ENCODE data around the gene ANKFY1. TPM values are rescaled to one million over a fixed set of nuclear protein-coding genes. Genes with fewer than 3 reads are reported as not detected.

Gene ANKFY1
- polyA plus RNA-seq, 1 of the 3 experiments (the other 2 are of a cell fraction): 29.6 TPM

DNA sequence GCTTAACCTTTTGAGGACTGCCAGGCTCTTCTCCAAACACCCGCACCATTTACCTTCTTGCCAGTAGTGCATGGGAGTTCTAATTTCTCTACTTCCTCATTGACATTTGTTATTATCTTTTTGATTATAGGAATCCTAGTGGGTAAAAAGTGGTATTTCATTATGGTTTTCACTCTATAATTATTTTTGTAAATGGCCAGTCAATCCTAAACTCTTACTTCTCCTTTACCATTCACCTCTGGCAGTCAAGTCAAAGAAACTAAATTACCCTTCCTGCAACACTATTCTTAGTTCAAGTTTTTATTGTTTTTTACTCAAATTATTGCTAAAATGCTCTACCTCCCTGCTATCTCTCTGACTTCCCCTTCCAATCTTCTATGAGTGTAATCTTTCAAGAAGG, 29.8 kb upstream of the ANKFY1 start:
- no peaks in the 10 kb centered on the region for H3K27me3 ChIP-seq (ENCODE audit: insufficient read depth)
- DNase-seq: no peak
- H3K36me3 ChIP-seq (replicated peaks in 1 of 2; ENCODE audit: control insufficient read depth in 1 of 2, insufficient read depth in 2 of 2, low read length in 1 of 2): peaks cover 13 to 29% of the 10 kb centered on the region in 2 experiments
- ChIA-PET POLR2A (no interaction called here), CTCF (interaction anchor here (0.7 to 2.2 kb wide), 2 partner anchors 10 to 11 kb away, joined by 3 to 8 read pairs; no protein-coding TSS in a partner anchor)
- H2AFZ ChIP-seq (ENCODE audit: low read depth): no peak overlapping the region
- H3F3A ChIP-seq (replicated peaks; ENCODE audit: insufficient read depth): no peaks in the 10 kb centered on the region
- H3K9me2 ChIP-seq: no peaks in the 10 kb centered on the region
- WGBS (ENCODE audit: low lambda C conversion rate): 100% methylated on average over 1 of the region's 1 CpG
- H3K4me2 ChIP-seq: no peak overlapping the region
- H3K9ac ChIP-seq: no peak overlapping the region
- no peak overlapping the region for H3K4me3 ChIP-seq (ENCODE audit: low read depth in 2 of 2, low read length in 1 of 2)
- H3K79me2 ChIP-seq (ENCODE audit: insufficient read depth): peaks cover 69% of the 10 kb centered on the region; the same call in 1 of the 2 replicates
- 0 out of 2 replicates have a peak, but pooled peaks cover 10% of the 10 kb centered on the region for H4K20me1 ChIP-seq (ENCODE audit: insufficient read depth)
- TF ChIP-seq JUND (IDR thresholded peaks at IDR 0.05) (no peak), SMC3 (IDR thresholded peaks at IDR 0.05; ENCODE audit: low read depth, low read length) (no peak), YY1 (IDR thresholded peaks at IDR 0.05; ENCODE audit: low read depth) (no peak), MXI1 (IDR thresholded peaks at IDR 0.05; ENCODE audit: low read depth, low read length) (no peak)
- TF ChIP-seq, protein P1, sequence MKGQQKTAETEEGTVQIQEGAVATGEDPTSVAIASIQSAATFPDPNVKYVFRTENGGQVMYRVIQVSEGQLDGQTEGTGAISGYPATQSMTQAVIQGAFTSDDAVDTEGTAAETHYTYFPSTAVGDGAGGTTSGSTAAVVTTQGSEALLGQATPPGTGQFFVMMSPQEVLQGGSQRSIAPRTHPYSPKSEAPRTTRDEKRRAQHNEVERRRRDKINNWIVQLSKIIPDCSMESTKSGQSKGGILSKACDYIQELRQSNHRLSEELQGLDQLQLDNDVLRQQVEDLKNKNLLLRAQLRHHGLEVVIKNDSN (IDR thresholded peaks at IDR 0.05; ENCODE audit: borderline replicate concordance, low read depth): no peak
- H3K9me3 ChIP-seq: no peaks in the 10 kb centered on the region
- no peaks in the 10 kb centered on the region for H3K4me1 ChIP-seq (ENCODE audit: control insufficient read depth in 1 of 2, insufficient read depth in 2 of 2, low read depth in 1 of 2, low read length in 1 of 2)
- H3K27ac ChIP-seq (ENCODE audit: low read depth in 2 of 2, low read length in 1 of 2): no peak overlapping the region

- 96% methylated on average over 3 of the region's 3 CpGs for WGBS (ENCODE audit: low lambda C conversion rate)
- H3K27ac ChIP-seq (ENCODE audit: low read depth in 2 of 2, low read length in 1 of 2): no peak overlapping the region
- H3K4me1 ChIP-seq (ENCODE audit: control insufficient read depth in 1 of 2, insufficient read depth in 2 of 2, low read depth in 1 of 2, low read length in 1 of 2): no peaks in the 10 kb centered on the region
- H2AFZ ChIP-seq (ENCODE audit: low read depth): no peak overlapping the region
- TF ChIP-seq, protein P2, sequence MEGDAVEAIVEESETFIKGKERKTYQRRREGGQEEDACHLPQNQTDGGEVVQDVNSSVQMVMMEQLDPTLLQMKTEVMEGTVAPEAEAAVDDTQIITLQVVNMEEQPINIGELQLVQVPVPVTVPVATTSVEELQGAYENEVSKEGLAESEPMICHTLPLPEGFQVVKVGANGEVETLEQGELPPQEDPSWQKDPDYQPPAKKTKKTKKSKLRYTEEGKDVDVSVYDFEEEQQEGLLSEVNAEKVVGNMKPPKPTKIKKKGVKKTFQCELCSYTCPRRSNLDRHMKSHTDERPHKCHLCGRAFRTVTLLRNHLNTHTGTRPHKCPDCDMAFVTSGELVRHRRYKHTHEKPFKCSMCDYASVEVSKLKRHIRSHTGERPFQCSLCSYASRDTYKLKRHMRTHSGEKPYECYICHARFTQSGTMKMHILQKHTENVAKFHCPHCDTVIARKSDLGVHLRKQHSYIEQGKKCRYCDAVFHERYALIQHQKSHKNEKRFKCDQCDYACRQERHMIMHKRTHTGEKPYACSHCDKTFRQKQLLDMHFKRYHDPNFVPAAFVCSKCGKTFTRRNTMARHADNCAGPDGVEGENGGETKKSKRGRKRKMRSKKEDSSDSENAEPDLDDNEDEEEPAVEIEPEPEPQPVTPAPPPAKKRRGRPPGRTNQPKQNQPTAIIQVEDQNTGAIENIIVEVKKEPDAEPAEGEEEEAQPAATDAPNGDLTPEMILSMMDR (IDR thresholded peaks at IDR 0.05): no peak
- TF ChIP-seq MXI1 (IDR thresholded peaks at IDR 0.05; ENCODE audit: low read depth, low read length) (no peak), RCOR1 (IDR thresholded peaks at IDR 0.05; ENCODE audit: low read length) (no peak), TAF1 (IDR thresholded peaks at IDR 0.05; ENCODE audit: borderline replicate concordance, low read depth, low read length) (no peak), EP300 (IDR thresholded peaks at IDR 0.05; ENCODE audit: borderline replicate concordance in 1 of 2, low read depth in 1 of 2, low read length in 1 of 2) (no peak), RAD21 (IDR thresholded peaks at IDR 0.05; ENCODE audit: low read length) (no peak), SIN3A (IDR thresholded peaks at IDR 0.05; ENCODE audit: borderline replicate concordance, low read depth, low read length) (no peak), GABPA (IDR thresholded peaks at IDR 0.05; ENCODE audit: low read depth) (no peak), SMC3 (IDR thresholded peaks at IDR 0.05; ENCODE audit: low read depth, low read length) (no peak), TEAD4 (IDR thresholded peaks at IDR 0.05; ENCODE audit: borderline replicate concordance, insufficient read depth) (no peak), EZH2phosphoT487 (IDR thresholded peaks at IDR 0.05; ENCODE audit: borderline replicate concordance, low read depth) (no peak), MEF2A (IDR thresholded peaks at IDR 0.05; ENCODE audit: borderline replicate concordance, low read depth) (no peak), TCF12 (IDR thresholded peaks at IDR 0.05) (no peak), CHD2 (IDR thresholded peaks at IDR 0.05; ENCODE audit: low read length, partially characterized antibody) (no peak), GATA2 (CRISPR knock-in tag; IDR thresholded peaks at IDR 0.05) (no peak), POLR2AphosphoS5 (IDR thresholded peaks at IDR 0.05; ENCODE audit: low read depth, low read length) (no peak), NFIC (IDR thresholded peaks at IDR 0.05; ENCODE audit: borderline replicate concordance) (no peak)
- TF ChIP-seq, protein P1 (IDR thresholded peaks at IDR 0.05; ENCODE audit: borderline replicate concordance, low read depth): no peak
- TF ChIP-seq, protein P3, sequence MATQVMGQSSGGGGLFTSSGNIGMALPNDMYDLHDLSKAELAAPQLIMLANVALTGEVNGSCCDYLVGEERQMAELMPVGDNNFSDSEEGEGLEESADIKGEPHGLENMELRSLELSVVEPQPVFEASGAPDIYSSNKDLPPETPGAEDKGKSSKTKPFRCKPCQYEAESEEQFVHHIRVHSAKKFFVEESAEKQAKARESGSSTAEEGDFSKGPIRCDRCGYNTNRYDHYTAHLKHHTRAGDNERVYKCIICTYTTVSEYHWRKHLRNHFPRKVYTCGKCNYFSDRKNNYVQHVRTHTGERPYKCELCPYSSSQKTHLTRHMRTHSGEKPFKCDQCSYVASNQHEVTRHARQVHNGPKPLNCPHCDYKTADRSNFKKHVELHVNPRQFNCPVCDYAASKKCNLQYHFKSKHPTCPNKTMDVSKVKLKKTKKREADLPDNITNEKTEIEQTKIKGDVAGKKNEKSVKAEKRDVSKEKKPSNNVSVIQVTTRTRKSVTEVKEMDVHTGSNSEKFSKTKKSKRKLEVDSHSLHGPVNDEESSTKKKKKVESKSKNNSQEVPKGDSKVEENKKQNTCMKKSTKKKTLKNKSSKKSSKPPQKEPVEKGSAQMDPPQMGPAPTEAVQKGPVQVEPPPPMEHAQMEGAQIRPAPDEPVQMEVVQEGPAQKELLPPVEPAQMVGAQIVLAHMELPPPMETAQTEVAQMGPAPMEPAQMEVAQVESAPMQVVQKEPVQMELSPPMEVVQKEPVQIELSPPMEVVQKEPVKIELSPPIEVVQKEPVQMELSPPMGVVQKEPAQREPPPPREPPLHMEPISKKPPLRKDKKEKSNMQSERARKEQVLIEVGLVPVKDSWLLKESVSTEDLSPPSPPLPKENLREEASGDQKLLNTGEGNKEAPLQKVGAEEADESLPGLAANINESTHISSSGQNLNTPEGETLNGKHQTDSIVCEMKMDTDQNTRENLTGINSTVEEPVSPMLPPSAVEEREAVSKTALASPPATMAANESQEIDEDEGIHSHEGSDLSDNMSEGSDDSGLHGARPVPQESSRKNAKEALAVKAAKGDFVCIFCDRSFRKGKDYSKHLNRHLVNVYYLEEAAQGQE (IDR thresholded peaks at IDR 0.05; ENCODE audit: low read depth, low read length): no peak
- H3K4me2 ChIP-seq: no peak overlapping the region
- H3K4me3 ChIP-seq (ENCODE audit: low read depth in 2 of 2, low read length in 1 of 2): no peak overlapping the region
- no peak for DNase-seq
- H3K9me3 ChIP-seq: no peaks in the 10 kb centered on the region
- ChIA-PET CTCF (interaction anchor here (2.5 kb wide), 1 partner anchor 72 kb away, joined by 7 read pairs; no protein-coding TSS in a partner anchor), POLR2A (no interaction called here)
- no peaks in the 10 kb centered on the region for H4K20me1 ChIP-seq (ENCODE audit: insufficient read depth)
- H3K9me2 ChIP-seq: no peaks in the 10 kb centered on the region
- H3F3A ChIP-seq (replicated peaks; ENCODE audit: insufficient read depth): peaks cover 2% of the 10 kb centered on the region
- H3K9ac ChIP-seq: no peak overlapping the region
- peaks cover 39% of the 10 kb centered on the region; the same call in 1 of the 2 replicates for H3K79me2 ChIP-seq (ENCODE audit: insufficient read depth)
- H3K36me3 ChIP-seq (replicated peaks in 1 of 2; ENCODE audit: control insufficient read depth in 1 of 2, insufficient read depth in 2 of 2, low read length in 1 of 2): peaks cover 0 to 25% of the 10 kb centered on the region in 2 experiments
- no peaks in the 10 kb centered on the region for H3K27me3 ChIP-seq (ENCODE audit: insufficient read depth)
Observed at GRCh38 chr17:4287710-4288109, 23.9 kb upstream of the ANKFY1 start.

Measured in SK-N-SH (cell line).